NAMALWA (cell line): ENCODE results near the gene MGAT4B.
"Not testable (repeated sequence)": the region's sequence is repeated elsewhere in the genome, so short reads cannot be mapped to it uniquely, and the experiment has no call there.

ENCODE experiments used
- DNase-seq: peaks from one replicate; pipeline ENCODE4 v3.0.0-alpha.2; 2015; ENCODE audit warnings: low spot score

Gene MGAT4B

GRCh38 chr5:179806250-179807048 is at the start of gene MGAT4B:
TSS of gene MGAT4B (minus strand) at chr5:179806866. CDS start at chr5:179806583, 283 bp downstream.
- peak; percentile 76 for DNase-seq

- no peak for DNase-seq
These were observed 47.7 kb upstream of the MGAT4B start for GRCh38 chr5:179854356-179854755.

DNA sequence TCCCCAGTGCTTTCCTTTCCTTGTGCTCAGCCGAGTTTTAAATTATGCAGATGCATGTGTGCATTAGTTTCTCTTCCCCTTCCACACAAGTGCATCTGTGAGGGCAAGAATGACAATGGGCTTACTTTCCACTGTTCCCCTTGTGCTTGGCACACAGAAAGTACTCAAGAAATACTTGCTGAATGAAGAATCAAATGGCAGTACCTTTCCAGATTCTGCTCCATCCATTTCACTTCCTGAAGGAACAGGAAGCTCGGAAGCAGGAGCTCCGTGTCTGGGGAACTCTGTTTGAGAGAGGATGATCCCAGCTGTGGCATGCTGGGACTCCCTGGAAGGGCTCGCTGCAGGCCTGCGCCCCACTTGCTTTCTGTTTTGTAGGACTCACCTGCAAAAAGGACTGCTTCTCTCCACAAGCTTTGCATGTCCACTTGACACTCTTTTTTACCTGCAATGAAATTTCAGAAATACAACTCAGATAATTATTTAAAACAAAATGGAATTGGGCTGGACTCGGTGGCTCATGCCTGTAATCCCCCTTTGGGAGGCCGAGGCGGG is 46.4 kb upstream of the MGAT4B start:
- DNase-seq, result peak; percentile 84

- DNase-seq, result no peak
These were observed 35.0 kb upstream of the MGAT4B start for GRCh38 chr5:179841621-179842020.

GRCh38 chr5:179840766-179841165 is 34.1 kb upstream of the MGAT4B start:
- no peak for DNase-seq

DNA sequence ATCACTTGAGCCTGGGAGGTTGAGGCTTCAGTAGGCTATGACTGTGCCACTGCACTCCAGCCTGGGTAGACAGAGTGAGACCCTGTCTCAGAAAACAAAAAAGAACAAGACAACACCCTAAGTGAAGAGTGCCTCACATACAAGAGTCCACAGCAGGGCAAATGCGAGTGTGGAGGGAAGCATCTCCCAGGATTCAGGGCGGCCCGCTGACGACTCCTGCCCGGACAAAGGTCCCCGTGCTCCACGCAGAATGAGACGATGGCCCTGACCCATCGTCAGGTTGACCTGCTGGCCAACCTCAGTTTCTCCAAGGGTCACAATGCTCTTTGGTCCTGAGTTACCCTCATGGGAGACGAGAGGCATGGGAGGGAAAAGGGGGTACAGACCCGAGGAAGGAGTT is 33.7 kb upstream of the MGAT4B start:
- DNase-seq, result no peak

DNA sequence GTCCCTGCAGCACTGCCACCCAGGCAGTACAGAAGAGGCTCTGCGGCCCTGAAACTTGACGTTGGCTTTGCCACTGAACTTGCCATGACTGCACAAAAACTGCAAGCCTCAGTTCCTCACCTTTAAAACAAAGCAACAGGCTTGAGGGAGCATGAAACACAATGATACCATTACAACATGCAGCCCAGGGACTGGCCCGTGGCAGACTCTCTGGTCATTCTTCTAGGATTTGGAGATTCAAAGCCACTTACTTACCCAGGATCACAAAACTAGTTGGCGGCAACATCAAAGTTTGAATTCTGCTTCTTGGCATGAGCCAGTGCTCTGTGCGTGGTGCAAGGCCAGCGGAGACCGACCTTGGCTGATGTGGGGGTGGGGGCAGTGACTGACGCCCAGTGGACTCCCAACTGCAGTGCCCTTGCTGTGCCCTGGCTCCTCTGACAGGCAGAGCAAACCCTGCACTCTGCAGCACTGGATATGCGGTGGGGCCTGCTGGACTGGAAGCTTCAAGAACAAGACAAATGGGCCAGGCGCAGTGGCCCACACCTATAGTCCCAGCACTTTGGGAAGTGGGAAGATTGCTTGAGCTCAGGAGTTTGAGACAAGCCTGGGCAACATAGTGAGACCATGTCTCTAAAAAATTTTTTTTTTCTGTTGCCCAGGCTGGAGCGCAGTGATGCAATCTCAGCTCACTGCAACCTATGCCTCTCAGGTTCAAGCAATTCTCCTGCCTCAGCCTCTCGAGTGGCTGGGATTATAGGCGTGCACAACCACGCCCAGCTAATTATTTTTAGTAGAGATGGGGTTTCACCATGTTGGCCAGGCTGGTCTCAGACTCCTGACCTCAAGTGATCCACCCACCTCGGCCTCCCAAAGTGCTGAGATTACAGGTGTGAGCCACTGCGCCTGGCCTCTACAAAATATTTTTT is 32.9 kb upstream of the MGAT4B start:
- DNase-seq, result no peak

- no peak for DNase-seq
These were observed 30.7 kb upstream of the MGAT4B start for GRCh38 chr5:179837076-179838011.

DNA sequence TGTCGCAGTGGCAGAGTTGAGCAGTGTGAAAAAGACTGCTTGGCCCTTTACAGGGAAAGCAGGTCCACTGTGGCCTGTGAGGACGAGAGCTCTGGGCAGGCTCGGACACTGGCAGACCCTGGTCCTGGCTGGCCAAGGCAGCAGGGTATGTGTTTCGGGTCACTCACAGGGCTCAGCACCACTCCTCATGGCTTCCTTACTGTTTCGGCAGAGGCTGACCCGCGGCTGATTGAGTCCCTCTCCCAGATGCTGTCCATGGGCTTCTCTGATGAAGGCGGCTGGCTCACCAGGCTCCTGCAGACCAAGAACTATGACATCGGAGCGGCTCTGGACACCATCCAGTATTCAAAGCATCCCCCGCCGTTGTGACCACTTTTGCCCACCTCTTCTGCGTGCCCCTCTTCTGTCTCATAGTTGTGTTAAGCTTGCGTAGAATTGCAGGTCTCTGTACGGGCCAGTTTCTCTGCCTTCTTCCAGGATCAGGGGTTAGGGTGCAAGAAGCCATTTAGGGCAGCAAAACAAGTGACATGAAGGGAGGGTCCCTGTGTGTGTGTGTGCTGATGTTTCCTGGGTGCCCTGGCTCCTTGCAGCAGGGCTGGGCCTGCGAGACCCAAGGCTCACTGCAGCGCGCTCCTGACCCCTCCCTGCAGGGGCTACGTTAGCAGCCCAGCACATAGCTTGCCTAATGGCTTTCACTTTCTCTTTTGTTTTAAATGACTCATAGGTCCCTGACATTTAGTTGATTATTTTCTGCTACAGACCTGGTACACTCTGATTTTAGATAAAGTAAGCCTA is 29.8 kb upstream of the MGAT4B start:
- DNase-seq, result peak; percentile 43

DNA sequence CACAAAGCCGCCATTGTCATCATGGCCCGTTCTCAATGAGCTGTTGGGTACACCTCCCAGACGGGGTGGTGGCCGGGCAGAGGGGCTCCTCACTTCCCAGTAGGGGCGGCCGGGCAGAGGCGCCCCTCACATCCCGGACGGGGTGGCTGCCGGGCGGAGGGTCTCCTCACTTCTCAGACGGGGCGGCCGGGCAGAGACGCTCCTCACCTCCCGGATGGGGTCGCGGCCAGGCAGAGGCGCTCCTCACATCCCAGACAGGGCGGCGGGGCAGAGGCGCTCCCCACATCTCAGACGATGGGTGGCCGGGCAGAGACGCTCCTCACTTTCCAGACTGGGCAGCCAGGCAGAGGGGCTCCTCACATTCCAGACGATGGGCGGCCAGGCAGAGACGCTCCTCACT is 28.2 kb upstream of the MGAT4B start:
- DNase-seq, result not testable (repeated sequence)

DNA sequence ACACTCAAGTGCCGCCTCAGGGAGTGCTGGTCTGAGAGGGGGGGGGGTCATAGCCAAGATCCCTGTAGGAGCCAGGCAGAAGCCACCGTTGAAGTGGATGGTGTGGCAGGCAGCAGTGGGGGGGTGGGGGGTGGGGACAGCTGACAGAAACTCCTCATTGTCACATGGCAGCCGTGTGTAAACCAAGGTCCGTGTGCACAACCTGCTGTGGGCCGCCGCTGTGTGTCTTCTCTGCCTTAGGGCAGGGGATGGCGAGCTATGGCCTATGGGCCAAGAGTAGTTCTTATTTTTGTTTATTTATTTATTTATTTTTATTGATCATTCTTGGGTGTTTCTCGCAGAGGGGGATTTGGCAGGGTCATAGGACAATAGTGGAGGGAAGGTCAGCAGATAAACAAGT is 27.5 kb upstream of the MGAT4B start:
- no peak for DNase-seq

- no peak for DNase-seq
These were observed 27.0 kb upstream of the MGAT4B start for GRCh38 chr5:179833709-179834070.

DNA sequence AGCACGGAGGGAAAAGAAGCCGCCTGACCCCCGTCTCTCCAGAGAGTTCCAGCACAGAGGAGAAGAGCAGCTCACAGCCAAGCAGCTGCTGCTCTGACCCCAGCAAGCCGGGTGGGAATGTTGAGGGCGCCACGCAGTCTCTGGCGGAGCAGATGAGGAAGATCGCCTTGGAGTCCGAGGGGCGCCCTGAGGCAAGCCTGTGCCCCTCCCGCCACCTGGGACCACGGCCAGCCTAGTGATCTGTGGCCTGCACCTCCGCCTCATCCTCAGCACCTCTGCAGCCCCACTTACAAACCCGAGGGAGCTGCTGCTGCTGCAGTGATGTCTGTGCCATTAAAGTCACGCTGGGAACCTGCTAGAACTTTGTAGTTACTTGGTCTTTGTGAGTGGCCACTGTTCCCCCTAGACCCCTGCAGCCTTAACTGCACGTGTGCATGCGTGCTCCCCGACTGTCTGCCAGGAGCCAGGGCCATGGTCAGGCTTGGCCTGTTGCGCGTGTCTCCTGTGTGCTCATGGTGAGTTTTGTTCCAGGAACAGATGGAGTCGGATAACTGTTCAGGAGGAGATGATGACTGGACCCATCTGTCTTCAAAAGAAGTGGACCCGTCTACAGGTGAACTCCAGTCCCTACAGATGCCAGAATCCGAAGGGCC is 26.5 kb upstream of the MGAT4B start:
- no peak for DNase-seq

DNA sequence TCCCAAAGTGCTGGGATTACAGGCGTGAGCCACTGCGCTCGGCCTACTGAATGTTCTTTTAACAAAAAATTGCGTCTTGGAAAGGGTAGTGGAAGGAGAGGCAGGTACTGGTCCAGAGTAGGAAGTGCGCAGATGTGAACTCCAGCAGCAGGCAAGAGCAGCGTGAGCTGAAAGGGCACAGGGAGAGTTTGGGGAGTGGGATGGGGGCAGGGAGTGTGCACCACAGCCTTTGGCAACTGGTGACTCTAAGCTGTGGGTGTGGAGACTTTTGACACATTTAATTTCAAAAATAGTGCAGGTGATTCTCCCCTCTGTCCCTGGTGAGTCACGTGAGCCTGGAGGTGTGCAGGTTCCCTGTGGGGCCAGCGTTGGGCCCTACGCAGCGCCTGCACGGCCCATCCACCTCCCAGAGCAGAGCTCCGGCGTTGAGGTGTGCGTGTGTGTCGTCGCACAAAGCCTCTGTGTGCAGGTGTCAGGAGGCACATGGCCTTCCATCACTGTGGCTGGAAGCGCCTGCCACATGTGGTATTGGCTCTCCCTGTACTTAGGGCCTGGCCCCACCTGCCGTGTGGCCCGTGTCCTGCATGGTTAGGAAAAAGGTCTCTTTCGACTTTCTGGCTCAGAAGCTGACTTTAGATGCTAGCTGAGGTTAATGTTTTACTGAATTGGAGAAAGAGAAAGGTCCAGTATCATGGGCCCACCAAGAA is 25.5 kb upstream of the MGAT4B start:
- no peak for DNase-seq

DNA sequence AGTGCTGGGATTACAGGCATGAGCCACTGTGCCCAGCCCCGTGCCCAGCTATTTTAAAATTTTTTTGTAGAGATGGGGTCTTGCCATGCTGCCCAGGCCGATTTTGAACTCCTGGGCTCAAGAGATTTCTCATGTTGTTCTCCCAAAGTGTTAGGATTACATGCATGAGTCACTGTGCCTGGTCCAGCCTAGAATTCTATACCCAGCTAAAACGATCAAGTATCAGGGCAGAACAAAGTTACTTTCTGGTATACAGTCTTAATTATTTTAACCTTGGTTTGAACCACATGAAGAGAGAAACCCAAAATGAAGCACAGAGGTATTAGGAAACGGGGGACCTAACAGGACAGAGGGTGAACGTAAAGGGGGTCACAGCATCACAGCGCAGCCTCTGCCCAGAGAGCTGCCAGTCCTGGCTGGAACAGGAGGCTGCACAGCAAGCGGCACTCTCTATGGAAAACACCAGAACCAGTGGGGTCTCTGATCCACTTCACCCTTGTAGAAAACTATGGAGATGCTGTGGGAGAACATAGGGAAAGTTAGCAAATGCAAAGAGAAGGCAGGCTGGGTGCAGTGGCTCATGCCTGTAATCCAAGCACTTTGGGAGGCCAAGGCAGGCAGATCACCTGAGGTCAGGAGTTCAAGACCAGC is 24.3 kb upstream of the MGAT4B start:
- no peak for DNase-seq

DNA sequence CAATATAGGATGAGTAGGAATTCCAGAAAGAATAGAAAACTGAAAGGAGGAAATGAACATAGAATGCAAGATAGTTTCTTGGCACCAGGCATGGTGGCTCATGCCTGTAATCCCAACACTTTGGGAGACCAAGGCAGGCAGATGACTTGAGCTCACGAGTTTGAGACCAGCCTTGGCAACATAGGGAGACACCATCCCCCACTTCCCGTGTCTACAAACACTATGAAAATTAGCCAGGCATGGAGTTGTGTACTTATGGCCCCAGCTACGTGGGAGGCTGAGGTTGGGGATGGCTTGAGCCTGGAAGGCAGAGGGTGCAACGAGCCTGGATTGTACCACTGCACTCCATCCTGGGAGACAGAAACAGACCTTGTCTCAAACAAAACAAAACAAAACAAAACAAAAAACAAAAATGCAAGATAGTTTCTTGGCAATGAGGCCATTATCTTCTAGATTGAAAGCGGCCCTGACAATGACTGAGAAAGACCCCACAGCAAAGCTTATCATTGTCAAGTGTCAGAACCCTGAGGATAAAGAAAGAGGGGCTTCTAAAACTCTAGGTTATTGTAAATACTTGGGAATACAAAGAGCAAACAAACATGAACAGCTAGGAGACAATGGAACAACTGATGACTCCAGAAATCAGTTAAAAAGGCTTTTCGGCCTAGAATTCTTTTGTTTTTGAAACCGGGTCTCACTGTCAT is 23.2 kb upstream of the MGAT4B start:
- DNase-seq, result no peak

- DNase-seq, result no peak
These were observed 22.2 kb upstream of the MGAT4B start for GRCh38 chr5:179828756-179829421.

GRCh38 chr5:179827680-179828079 is 21.0 kb upstream of the MGAT4B start:
- DNase-seq, result no peak
